ENCODE results near the gene BCR. TPM values are rescaled to one million over a fixed set of nuclear protein-coding genes. Genes with fewer than 3 reads are reported as not detected.

The BCR gene
- polyA plus RNA-seq, 1 donor from 2014 or later = 57.5 TPM

DNA sequence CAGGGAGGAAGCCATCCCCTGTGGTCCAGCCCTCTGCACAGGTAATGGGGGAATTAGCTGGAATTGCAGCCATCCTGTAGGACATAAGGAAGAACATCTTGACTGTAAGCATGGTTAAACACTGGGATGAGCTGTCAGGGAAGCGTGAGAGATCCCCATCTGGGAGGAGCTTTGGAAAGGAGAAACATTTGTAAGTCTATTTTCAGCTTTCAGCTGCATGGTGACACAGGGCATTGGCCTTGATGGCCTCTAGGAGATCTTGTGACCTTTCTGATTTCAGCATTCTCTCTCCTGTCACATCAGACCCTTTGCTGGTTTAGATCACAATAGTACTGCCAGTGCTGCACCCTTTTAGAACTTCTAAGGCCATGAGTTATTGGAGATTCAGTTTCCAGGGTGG is 47.1 kb downstream of the BCR start:
- no peak overlapping the region for H3K27ac ChIP-seq (ENCODE audit: low read length)
- no peaks in the 10 kb centered on the region for H4K20me1 ChIP-seq (ENCODE audit: insufficient read depth)

DNA sequence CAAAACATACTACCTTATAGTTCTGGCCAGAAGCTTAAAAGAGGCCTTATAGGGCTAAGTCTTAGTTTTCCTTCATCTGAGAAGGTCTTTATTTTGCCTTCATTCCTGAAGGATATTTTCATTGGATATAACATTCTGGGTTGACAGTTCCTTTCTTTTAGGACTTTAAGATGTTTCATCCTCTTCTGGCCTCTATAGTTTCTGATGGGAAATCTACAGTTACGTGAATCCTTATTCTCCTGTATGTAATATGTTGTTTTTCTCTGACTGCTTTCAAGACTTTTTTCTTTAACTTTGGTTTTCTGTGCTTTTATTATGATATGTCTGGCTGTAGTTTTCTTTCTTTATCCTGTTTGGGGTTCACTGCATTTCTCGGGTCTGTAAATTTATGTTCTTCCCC is 48.2 kb downstream of the BCR start:
- no peaks in the 10 kb centered on the region for H3F3A ChIP-seq (ENCODE audit: insufficient read depth, low read length, poor library complexity, severe bottlenecking)
- H3K4me2 ChIP-seq (ENCODE audit: low read length) = no peak overlapping the region
- no peak overlapping the region for H3K9ac ChIP-seq (ENCODE audit: low read length)
- H2AFZ ChIP-seq (ENCODE audit: low read depth, low read length) = no peak overlapping the region
- H3K36me3 ChIP-seq (ENCODE audit: insufficient read depth, low read length) = no peaks in the 10 kb centered on the region
- H4K20me1 ChIP-seq (ENCODE audit: insufficient read depth) = no peaks in the 10 kb centered on the region
- TF ChIP-seq, protein P1, sequence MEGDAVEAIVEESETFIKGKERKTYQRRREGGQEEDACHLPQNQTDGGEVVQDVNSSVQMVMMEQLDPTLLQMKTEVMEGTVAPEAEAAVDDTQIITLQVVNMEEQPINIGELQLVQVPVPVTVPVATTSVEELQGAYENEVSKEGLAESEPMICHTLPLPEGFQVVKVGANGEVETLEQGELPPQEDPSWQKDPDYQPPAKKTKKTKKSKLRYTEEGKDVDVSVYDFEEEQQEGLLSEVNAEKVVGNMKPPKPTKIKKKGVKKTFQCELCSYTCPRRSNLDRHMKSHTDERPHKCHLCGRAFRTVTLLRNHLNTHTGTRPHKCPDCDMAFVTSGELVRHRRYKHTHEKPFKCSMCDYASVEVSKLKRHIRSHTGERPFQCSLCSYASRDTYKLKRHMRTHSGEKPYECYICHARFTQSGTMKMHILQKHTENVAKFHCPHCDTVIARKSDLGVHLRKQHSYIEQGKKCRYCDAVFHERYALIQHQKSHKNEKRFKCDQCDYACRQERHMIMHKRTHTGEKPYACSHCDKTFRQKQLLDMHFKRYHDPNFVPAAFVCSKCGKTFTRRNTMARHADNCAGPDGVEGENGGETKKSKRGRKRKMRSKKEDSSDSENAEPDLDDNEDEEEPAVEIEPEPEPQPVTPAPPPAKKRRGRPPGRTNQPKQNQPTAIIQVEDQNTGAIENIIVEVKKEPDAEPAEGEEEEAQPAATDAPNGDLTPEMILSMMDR (IDR thresholded peaks at IDR 0.05; ENCODE audit: poor library complexity, severe bottlenecking) = no peak
- TF ChIP-seq TAF1 (IDR thresholded peaks at IDR 0.05; ENCODE audit: low read depth) (no peak), EZH2 (IDR thresholded peaks at IDR 0.05; ENCODE audit: borderline replicate concordance, insufficient read depth, low read length, poor library complexity, severe bottlenecking) (no peak), SMC3 (conservative IDR thresholded peaks at IDR 0.05; ENCODE audit: poor library complexity) (no peak), EP300 (conservative IDR thresholded peaks at IDR 0.05; ENCODE audit: poor library complexity, severe bottlenecking) (no peak), RAD21 (conservative IDR thresholded peaks at IDR 0.05) (no peak), MXI1 (conservative IDR thresholded peaks at IDR 0.05; ENCODE audit: poor library complexity, severe bottlenecking) (no peak), POLR2AphosphoS5 (IDR thresholded peaks at IDR 0.05) (no peak)
- TF ChIP-seq, protein P2, sequence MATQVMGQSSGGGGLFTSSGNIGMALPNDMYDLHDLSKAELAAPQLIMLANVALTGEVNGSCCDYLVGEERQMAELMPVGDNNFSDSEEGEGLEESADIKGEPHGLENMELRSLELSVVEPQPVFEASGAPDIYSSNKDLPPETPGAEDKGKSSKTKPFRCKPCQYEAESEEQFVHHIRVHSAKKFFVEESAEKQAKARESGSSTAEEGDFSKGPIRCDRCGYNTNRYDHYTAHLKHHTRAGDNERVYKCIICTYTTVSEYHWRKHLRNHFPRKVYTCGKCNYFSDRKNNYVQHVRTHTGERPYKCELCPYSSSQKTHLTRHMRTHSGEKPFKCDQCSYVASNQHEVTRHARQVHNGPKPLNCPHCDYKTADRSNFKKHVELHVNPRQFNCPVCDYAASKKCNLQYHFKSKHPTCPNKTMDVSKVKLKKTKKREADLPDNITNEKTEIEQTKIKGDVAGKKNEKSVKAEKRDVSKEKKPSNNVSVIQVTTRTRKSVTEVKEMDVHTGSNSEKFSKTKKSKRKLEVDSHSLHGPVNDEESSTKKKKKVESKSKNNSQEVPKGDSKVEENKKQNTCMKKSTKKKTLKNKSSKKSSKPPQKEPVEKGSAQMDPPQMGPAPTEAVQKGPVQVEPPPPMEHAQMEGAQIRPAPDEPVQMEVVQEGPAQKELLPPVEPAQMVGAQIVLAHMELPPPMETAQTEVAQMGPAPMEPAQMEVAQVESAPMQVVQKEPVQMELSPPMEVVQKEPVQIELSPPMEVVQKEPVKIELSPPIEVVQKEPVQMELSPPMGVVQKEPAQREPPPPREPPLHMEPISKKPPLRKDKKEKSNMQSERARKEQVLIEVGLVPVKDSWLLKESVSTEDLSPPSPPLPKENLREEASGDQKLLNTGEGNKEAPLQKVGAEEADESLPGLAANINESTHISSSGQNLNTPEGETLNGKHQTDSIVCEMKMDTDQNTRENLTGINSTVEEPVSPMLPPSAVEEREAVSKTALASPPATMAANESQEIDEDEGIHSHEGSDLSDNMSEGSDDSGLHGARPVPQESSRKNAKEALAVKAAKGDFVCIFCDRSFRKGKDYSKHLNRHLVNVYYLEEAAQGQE (IDR thresholded peaks at IDR 0.05; ENCODE audit: borderline replicate concordance) = no peak
- no peak overlapping the region for H3K27ac ChIP-seq (ENCODE audit: low read length)
- no peaks in the 10 kb centered on the region for H3K9me2 ChIP-seq (ENCODE audit: insufficient read depth, low read length)
- no peaks in the 10 kb centered on the region for H3K27me3 ChIP-seq (ENCODE audit: insufficient read depth, low read depth, low read length)
- no peaks in the 10 kb centered on the region for H3K9me3 ChIP-seq (ENCODE audit: low read length)
- H3K79me2 ChIP-seq (replicated peaks; ENCODE audit: insufficient read depth, low read length) = peaks cover 71% of the 10 kb centered on the region
- H3K4me3 ChIP-seq (ENCODE audit: low read length) = no peak overlapping the region

More for the DNA sequence above, 47.1 kb downstream of the BCR start:
- TF ChIP-seq EZH2 (IDR thresholded peaks at IDR 0.05; ENCODE audit: borderline replicate concordance, insufficient read depth, low read length, poor library complexity, severe bottlenecking) (no peak), EP300 (conservative IDR thresholded peaks at IDR 0.05; ENCODE audit: poor library complexity, severe bottlenecking) (no peak), POLR2AphosphoS5 (IDR thresholded peaks at IDR 0.05) (no peak), TAF1 (IDR thresholded peaks at IDR 0.05; ENCODE audit: low read depth) (no peak), RAD21 (conservative IDR thresholded peaks at IDR 0.05) (no peak), MXI1 (conservative IDR thresholded peaks at IDR 0.05; ENCODE audit: poor library complexity, severe bottlenecking) (no peak), SMC3 (conservative IDR thresholded peaks at IDR 0.05; ENCODE audit: poor library complexity) (no peak)
- TF ChIP-seq, protein P1 (IDR thresholded peaks at IDR 0.05; ENCODE audit: poor library complexity, severe bottlenecking) = no peak
- TF ChIP-seq, protein P2 (IDR thresholded peaks at IDR 0.05; ENCODE audit: borderline replicate concordance) = no peak
- Histone ChIP-seq H3K4me2 (ENCODE audit: low read length) (no peak overlapping the region), H3K27me3 (ENCODE audit: insufficient read depth, low read depth, low read length) (no peaks in the 10 kb centered on the region), H2AFZ (ENCODE audit: low read depth, low read length) (no peak overlapping the region), H3K79me2 (replicated peaks; ENCODE audit: insufficient read depth, low read length) (peaks cover 75% of the 10 kb centered on the region), H3F3A (ENCODE audit: insufficient read depth, low read length, poor library complexity, severe bottlenecking) (no peaks in the 10 kb centered on the region), H3K9me3 (ENCODE audit: low read length) (no peaks in the 10 kb centered on the region), H3K36me3 (ENCODE audit: insufficient read depth, low read length) (no peaks in the 10 kb centered on the region), H3K9me2 (ENCODE audit: insufficient read depth, low read length) (no peaks in the 10 kb centered on the region), H3K9ac (ENCODE audit: low read length) (no peak overlapping the region), H3K4me3 (ENCODE audit: low read length) (no peak overlapping the region)
